ENCODE data around the gene BMP2.

The BMP2 gene

DNA sequence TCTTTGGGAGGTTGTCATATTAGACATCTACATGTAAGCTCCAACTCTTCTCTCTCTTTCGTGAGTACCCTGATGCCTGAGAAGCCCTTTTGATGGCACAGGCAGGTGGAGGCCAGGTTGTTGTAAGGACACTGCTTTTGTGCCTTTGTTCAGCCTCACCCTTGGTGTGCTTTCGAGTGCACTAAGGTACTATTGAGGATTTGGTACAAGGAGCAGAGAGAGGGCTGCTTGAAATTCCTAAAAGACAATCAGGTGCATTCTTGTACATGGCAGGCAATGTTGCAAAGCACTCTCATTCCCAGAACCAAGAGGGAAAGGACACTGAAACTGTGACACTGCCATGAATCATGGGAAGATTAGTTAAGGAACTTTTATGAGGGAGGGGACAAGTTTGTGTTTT is 19.1 kb downstream of the BMP2 start:
- Histone ChIP-seq H3K4me3 (ENCODE audit: insufficient read depth, low read length, poor library complexity, severe bottlenecking) (no peak overlapping the region), H3K27ac (ENCODE audit: low read depth, low read length) (no peak overlapping the region), H3K27me3 (ENCODE audit: low read length) (no peaks in the 10 kb centered on the region), H3K9me2 (replicated peaks; ENCODE audit: insufficient read depth, low read length) (no peaks in the 10 kb centered on the region), H3K4me2 (ENCODE audit: low read depth, low read length, poor library complexity, severe bottlenecking) (no peak overlapping the region), H4K20me1 (ENCODE audit: low read depth, low read length) (no peaks in the 10 kb centered on the region), H3K9ac (ENCODE audit: low read length) (no peak overlapping the region), H3K79me2 (ENCODE audit: insufficient read depth, low read length) (no peaks in the 10 kb centered on the region), H3K9me3 (ENCODE audit: insufficient read depth, low read length) (no peaks in the 10 kb centered on the region), H3F3A (ENCODE audit: insufficient read depth) (no peaks in the 10 kb centered on the region), H3K36me3 (ENCODE audit: low read length) (no peaks in the 10 kb centered on the region), H2AFZ (ENCODE audit: low read depth, low read length, severe bottlenecking) (no peak overlapping the region)
- TF ChIP-seq, protein P1, sequence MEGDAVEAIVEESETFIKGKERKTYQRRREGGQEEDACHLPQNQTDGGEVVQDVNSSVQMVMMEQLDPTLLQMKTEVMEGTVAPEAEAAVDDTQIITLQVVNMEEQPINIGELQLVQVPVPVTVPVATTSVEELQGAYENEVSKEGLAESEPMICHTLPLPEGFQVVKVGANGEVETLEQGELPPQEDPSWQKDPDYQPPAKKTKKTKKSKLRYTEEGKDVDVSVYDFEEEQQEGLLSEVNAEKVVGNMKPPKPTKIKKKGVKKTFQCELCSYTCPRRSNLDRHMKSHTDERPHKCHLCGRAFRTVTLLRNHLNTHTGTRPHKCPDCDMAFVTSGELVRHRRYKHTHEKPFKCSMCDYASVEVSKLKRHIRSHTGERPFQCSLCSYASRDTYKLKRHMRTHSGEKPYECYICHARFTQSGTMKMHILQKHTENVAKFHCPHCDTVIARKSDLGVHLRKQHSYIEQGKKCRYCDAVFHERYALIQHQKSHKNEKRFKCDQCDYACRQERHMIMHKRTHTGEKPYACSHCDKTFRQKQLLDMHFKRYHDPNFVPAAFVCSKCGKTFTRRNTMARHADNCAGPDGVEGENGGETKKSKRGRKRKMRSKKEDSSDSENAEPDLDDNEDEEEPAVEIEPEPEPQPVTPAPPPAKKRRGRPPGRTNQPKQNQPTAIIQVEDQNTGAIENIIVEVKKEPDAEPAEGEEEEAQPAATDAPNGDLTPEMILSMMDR (IDR thresholded peaks at IDR 0.05; ENCODE audit: insufficient read depth, low read length, poor library complexity, severe bottlenecking), result no peak
- no peak for TF ChIP-seq EZH2phosphoT487 (conservative IDR thresholded peaks at IDR 0.05; ENCODE audit: low read length)

- Histone ChIP-seq H3K9me3 (ENCODE audit: insufficient read depth, low read length) (no peaks in the 10 kb centered on the region), H3K9me2 (replicated peaks; ENCODE audit: insufficient read depth, low read length) (no peaks in the 10 kb centered on the region), H4K20me1 (ENCODE audit: low read depth, low read length) (no peaks in the 10 kb centered on the region), H2AFZ (ENCODE audit: low read depth, low read length, severe bottlenecking) (no peak overlapping the region), H3K4me3 (ENCODE audit: insufficient read depth, low read length, poor library complexity, severe bottlenecking) (no peak overlapping the region), H3F3A (ENCODE audit: insufficient read depth) (no peaks in the 10 kb centered on the region), H3K36me3 (ENCODE audit: low read length) (no peaks in the 10 kb centered on the region), H3K9ac (ENCODE audit: low read length) (no peak overlapping the region), H3K27ac (ENCODE audit: low read depth, low read length) (no peak overlapping the region), H3K79me2 (ENCODE audit: insufficient read depth, low read length) (no peaks in the 10 kb centered on the region), H3K4me2 (ENCODE audit: low read depth, low read length, poor library complexity, severe bottlenecking) (no peak overlapping the region), H3K27me3 (ENCODE audit: low read length) (no peaks in the 10 kb centered on the region)
- TF ChIP-seq, protein P1 (IDR thresholded peaks at IDR 0.05; ENCODE audit: insufficient read depth, low read length, poor library complexity, severe bottlenecking), result no peak
- no peak for TF ChIP-seq EZH2phosphoT487 (conservative IDR thresholded peaks at IDR 0.05; ENCODE audit: low read length)
Observed at GRCh38 chr20:6792789-6793188, 25.3 kb downstream of the BMP2 start.

- Histone ChIP-seq H3K27me3 (ENCODE audit: low read length) (no peaks in the 10 kb centered on the region), H3K27ac (ENCODE audit: low read depth, low read length) (no peak overlapping the region), H3K4me2 (ENCODE audit: low read depth, low read length, poor library complexity, severe bottlenecking) (no peak overlapping the region), H3K4me3 (ENCODE audit: insufficient read depth, low read length, poor library complexity, severe bottlenecking) (no peak overlapping the region), H3K9ac (ENCODE audit: low read length) (no peak overlapping the region), H3K9me3 (ENCODE audit: insufficient read depth, low read length) (no peaks in the 10 kb centered on the region), H3K9me2 (replicated peaks; ENCODE audit: insufficient read depth, low read length) (no peaks in the 10 kb centered on the region), H4K20me1 (ENCODE audit: low read depth, low read length) (no peaks in the 10 kb centered on the region), H3K36me3 (ENCODE audit: low read length) (no peaks in the 10 kb centered on the region), H3F3A (ENCODE audit: insufficient read depth) (no peaks in the 10 kb centered on the region), H3K79me2 (ENCODE audit: insufficient read depth, low read length) (no peaks in the 10 kb centered on the region), H2AFZ (ENCODE audit: low read depth, low read length, severe bottlenecking) (no peak overlapping the region)
- TF ChIP-seq, protein P1 (IDR thresholded peaks at IDR 0.05; ENCODE audit: insufficient read depth, low read length, poor library complexity, severe bottlenecking), result no peak
- TF ChIP-seq EZH2phosphoT487 (conservative IDR thresholded peaks at IDR 0.05; ENCODE audit: low read length), result no peak
Observed at GRCh38 chr20:6802227-6802626, 34.7 kb downstream of the BMP2 start.
